Fibroblast of skin of left quadriceps (primary cell): ENCODE results near the gene MUC5B.

Experiments
- DNase-seq, 2 experiments: peaks; one replicate each; pipeline ENCODE4 v3.0.0-alpha.2; 2013; ENCODE audit warnings: low read depth in 2 of 2

MUC5B gene

GRCh38 chr11:1283906-1284305 lies 61.0 kb downstream of the MUC5B start:
- no peak for DNase-seq

GRCh38 chr11:1285316-1285744 lies 62.5 kb downstream of the MUC5B start:
- DNase-seq: no peak

GRCh38 chr11:1285876-1286275 lies 63.0 kb downstream of the MUC5B start:
- no peak for DNase-seq

GRCh38 chr11:1287928-1288327 lies 65.1 kb downstream of the MUC5B start:
- DNase-seq: no peak

GRCh38 chr11:1288426-1289151 lies 65.7 kb downstream of the MUC5B start:
- DNase-seq: no peak

GRCh38 chr11:1289211-1289935 lies 66.5 kb downstream of the MUC5B start:
- DNase-seq: no peak

- DNase-seq: no peak
These were observed 67.5 kb downstream of the MUC5B start for GRCh38 chr11:1290052-1291040.

- no peak for DNase-seq
These were observed 68.6 kb downstream of the MUC5B start for GRCh38 chr11:1291295-1292017.

- DNase-seq: no peak
These were observed 69.3 kb downstream of the MUC5B start for GRCh38 chr11:1292018-1292643.

- no peak for DNase-seq
These were observed 70.1 kb downstream of the MUC5B start for GRCh38 chr11:1292644-1293618.

- DNase-seq: no peak
These were observed 70.8 kb downstream of the MUC5B start for GRCh38 chr11:1293619-1294015.

- DNase-seq: no peak
These were observed 72.2 kb downstream of the MUC5B start for GRCh38 chr11:1295086-1295485.

- DNase-seq: no peak
These were observed 72.7 kb downstream of the MUC5B start for GRCh38 chr11:1295591-1295990.

- no peak for DNase-seq
These were observed 73.4 kb downstream of the MUC5B start for GRCh38 chr11:1296287-1296686.

- DNase-seq: no peak
These were observed 74.2 kb downstream of the MUC5B start for GRCh38 chr11:1297011-1297575.

GRCh38 chr11:1297576-1298473 lies 75.0 kb downstream of the MUC5B start:
- no peak for DNase-seq

GRCh38 chr11:1298695-1299492 lies 76.0 kb downstream of the MUC5B start:
- peak; percentile 18 to 26 for DNase-seq

GRCh38 chr11:1299621-1300020 lies 76.8 kb downstream of the MUC5B start:
- DNase-seq: no peak
